Transverse colon (tissue), 4 donors: ENCODE data around the gene HEATR5B.

Experiments
- POLR2AphosphoS5 ChIP-seq, 3 donors: sonication (generic); formaldehyde crosslinking; IDR thresholded peaks; one replicate each; pipeline ENCODE4 v1.6.1; 2016; ENCODE audit warnings: antibody characterized with exemption in 3 of 3
- TF ChIP-seq, protein P1 (sequence below), 5 experiments: fragments of 200-600 bp in 3 of 5; fragments of 450-650 bp in 2 of 5; sonication (generic) in 3 of 5; IDR thresholded peaks; 1 replicate in 2 of 5; 2 replicates in 3 of 5; pipeline ENCODE4 v1.5.1; 2016 to 2017; ENCODE audit warnings: antibody characterized with exemption in 5 of 5, inconsistent platforms in 3 of 5, mild to moderate bottlenecking in 2 of 5, moderate library complexity in 1 of 5

DNA sequence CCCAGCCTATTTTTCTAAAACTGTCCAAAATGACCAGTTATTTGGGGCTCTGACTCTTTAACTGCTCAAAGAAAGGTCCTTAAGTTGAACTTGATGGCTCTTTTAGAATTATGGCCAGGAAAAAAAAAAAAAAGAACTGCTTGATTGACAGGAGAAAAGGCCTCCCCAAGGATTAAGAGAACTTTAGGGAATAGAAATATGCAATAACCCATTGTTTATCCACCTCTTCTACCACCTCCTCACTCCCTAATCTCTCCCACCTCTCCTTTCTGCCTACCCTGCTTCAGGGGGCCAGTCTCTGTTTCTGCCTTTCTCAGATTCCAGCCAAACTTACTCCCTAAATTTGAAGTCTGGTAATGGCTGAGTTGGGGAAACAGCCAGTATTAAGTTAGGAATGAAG lies 112.2 kb downstream of the HEATR5B start:
- TF ChIP-seq, protein P1, sequence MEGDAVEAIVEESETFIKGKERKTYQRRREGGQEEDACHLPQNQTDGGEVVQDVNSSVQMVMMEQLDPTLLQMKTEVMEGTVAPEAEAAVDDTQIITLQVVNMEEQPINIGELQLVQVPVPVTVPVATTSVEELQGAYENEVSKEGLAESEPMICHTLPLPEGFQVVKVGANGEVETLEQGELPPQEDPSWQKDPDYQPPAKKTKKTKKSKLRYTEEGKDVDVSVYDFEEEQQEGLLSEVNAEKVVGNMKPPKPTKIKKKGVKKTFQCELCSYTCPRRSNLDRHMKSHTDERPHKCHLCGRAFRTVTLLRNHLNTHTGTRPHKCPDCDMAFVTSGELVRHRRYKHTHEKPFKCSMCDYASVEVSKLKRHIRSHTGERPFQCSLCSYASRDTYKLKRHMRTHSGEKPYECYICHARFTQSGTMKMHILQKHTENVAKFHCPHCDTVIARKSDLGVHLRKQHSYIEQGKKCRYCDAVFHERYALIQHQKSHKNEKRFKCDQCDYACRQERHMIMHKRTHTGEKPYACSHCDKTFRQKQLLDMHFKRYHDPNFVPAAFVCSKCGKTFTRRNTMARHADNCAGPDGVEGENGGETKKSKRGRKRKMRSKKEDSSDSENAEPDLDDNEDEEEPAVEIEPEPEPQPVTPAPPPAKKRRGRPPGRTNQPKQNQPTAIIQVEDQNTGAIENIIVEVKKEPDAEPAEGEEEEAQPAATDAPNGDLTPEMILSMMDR (IDR thresholded peaks at IDR 0.05) = no peak
- no peak for TF ChIP-seq POLR2AphosphoS5 (IDR thresholded peaks at IDR 0.05)
